PC-9 (cell line): ENCODE measurements around the gene PLA2G15. TPM values are rescaled to one million over a fixed set of nuclear protein-coding genes. Genes with fewer than 3 reads are reported as not detected.

Experiments
- BruUV-seq: library from RNA; stranded (reverse); fragments of 400-500 nt; replicated peaks from 2 replicates; lab custom pipeline; 2021; lab: Mats Ljungman, UMichigan
- CTCF ChIA-PET: fragments of 300-600 bp; sonication (Branson Sonifier 250); formaldehyde crosslinking; loops from one replicate; lab custom pipeline; 2022; ENCODE audit warnings: antibody characterized with exemption; lab: Charles Lee
- POLR2A ChIA-PET: fragments of 300-600 bp; sonication (Branson Sonifier 250); formaldehyde crosslinking; loops from one replicate; lab custom pipeline; 2022; ENCODE audit warnings: antibody characterized with exemption; ENCODE audit not compliant: unreplicated experiment; lab: Charles Lee
- DNase-seq, 2 experiments: peaks; one replicate each; pipeline versions ENCODE4 v3.0.0 to v3.0.0-alpha.2; 2015 to 2022; ENCODE audit warnings: mixed read lengths in 1 of 2
- H2AFZ ChIP-seq: fragments of 200-600 bp; sonication (generic); 2 replicates; pipeline ENCODE4 v1.8.1; 2017; ENCODE audit warnings: antibody characterized with exemption
- H3F3A ChIP-seq: fragments of 200-600 bp; sonication (generic); 2 replicates; pipeline ENCODE4 v1.8.1; 2017; ENCODE audit warnings: antibody characterized with exemption, mild to moderate bottlenecking, low read depth; ENCODE audit not compliant: insufficient read depth
- H3K27ac ChIP-seq: fragments of 200-600 bp; sonication (generic); 2 replicates; pipeline ENCODE4 v1.6.1; 2016; ENCODE audit warnings: mixed run types
- H3K27me3 ChIP-seq: fragments of 200-600 bp; sonication (generic); 2 replicates; pipeline ENCODE4 v1.6.1; 2016; ENCODE audit warnings: low read depth, mixed run types; ENCODE audit not compliant: insufficient read depth
- H3K36me3 ChIP-seq: fragments of 200-600 bp; sonication (generic); 2 replicates; pipeline ENCODE4 v1.6.1; 2016; ENCODE audit warnings: low read depth, mixed run types
- H3K4me1 ChIP-seq: fragments of 200-600 bp; sonication (generic); replicated peaks from 2 replicates; pipeline ENCODE4 v1.6.1; 2016; ENCODE audit warnings: mixed run types; ENCODE audit not compliant: insufficient read depth
- H3K4me2 ChIP-seq: fragments of 200-600 bp; sonication (generic); 2 replicates; pipeline ENCODE4 v1.6.1; 2017; ENCODE audit warnings: mixed run types
- H3K4me3 ChIP-seq: fragments of 200-600 bp; sonication (generic); 2 replicates; pipeline ENCODE4 v1.6.1; 2016; ENCODE audit warnings: mixed run types
- H3K79me2 ChIP-seq: fragments of 200-600 bp; sonication (generic); 2 replicates; pipeline ENCODE4 v1.6.1; 2017; ENCODE audit warnings: low read depth, mixed run types
- H3K9me2 ChIP-seq: fragments of 200-600 bp; sonication (generic); 2 replicates; pipeline ENCODE4 v1.8.1; 2017; ENCODE audit warnings: mild to moderate bottlenecking; ENCODE audit not compliant: insufficient read depth
- H3K9me3 ChIP-seq: fragments of 200-600 bp; sonication (generic); 2 replicates; pipeline ENCODE4 v1.8.1; 2016; ENCODE audit warnings: low read depth; ENCODE audit not compliant: insufficient read depth
- H4K20me1 ChIP-seq: fragments of 200-600 bp; sonication (generic); 2 replicates; pipeline ENCODE4 v1.8.1; 2017; ENCODE audit not compliant: insufficient read depth
- EZH2 ChIP-seq: fragments of 200-600 bp; sonication (generic); IDR thresholded peaks from 2 replicates; pipeline ENCODE4 v1.8.0; 2017; ENCODE audit warnings: antibody characterized with exemption, low read depth
- intact Hi-C: fragments of 100-400 bp; cut with micrococcal nuclease; formaldehyde crosslinking; loops from one replicate; pipeline ENCODE4 v1.10.0; 2022; ENCODE audit not compliant: unreplicated experiment
- total RNA-seq: library from RNA; stranded (reverse); gene quantifications from 2 replicates; pipeline ENCODE4 v1.2.3, GENCODE V29; 2021
- TF ChIP-seq, protein P1 (sequence below): fragments of 200-600 bp; sonication (generic); conservative IDR thresholded peaks from 2 replicates; pipeline ENCODE4 v1.6.1; 2017; ENCODE audit warnings: mixed run types, antibody characterized with exemption, mild to moderate bottlenecking, moderate library complexity

The PLA2G15 gene
- total RNA-seq, 1 experiment from 2014 or later: 14.0 TPM

DNA sequence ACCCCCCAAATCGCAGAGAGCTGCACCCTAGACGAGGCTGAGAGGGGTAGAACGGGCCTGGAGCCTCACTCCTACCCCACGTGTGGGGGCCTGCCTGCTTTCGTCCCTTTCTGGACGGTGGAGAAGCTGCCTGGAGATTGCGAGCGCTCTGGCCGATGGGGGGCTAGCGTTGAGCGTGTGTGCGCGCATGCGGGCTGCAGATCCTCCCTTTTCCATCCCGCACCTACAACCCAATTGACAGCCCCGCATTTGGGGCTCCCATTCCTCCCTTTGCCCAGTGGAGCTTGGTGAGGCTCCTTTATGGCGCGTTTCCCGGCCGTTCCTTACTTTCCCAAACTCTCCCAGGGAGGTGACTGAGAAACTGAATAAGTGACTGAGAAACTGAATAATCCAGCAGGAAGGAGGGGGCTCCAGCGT, 8.3 kb upstream of the PLA2G15 start:
- no TSS peak for BruUV-seq
- peaks cover 27% of the 10 kb centered on the region for H3K4me1 ChIP-seq
- no peaks in the 10 kb centered on the region for H3K27me3 ChIP-seq
- ChIA-PET POLR2A (interaction anchor here (0.6 to 1.3 kb wide), 3 partner anchors 22 to 152 kb away, joined by 3 to 7 read pairs (median 6); partner anchors contain the start of gene SLC7A6), CTCF (no interaction called here)
- no peaks in the 10 kb centered on the region for H3K9me3 ChIP-seq
- H3K4me2 ChIP-seq: peak overlapping the region; percentile 97
- H3K36me3 ChIP-seq: no peaks in the 10 kb centered on the region; the same call in 1 of the 2 replicates
- H2AFZ ChIP-seq: peak overlapping the region; percentile 87
- peak in 1 of 2 experiments; percentile 12 for DNase-seq
- TF ChIP-seq, protein P1, sequence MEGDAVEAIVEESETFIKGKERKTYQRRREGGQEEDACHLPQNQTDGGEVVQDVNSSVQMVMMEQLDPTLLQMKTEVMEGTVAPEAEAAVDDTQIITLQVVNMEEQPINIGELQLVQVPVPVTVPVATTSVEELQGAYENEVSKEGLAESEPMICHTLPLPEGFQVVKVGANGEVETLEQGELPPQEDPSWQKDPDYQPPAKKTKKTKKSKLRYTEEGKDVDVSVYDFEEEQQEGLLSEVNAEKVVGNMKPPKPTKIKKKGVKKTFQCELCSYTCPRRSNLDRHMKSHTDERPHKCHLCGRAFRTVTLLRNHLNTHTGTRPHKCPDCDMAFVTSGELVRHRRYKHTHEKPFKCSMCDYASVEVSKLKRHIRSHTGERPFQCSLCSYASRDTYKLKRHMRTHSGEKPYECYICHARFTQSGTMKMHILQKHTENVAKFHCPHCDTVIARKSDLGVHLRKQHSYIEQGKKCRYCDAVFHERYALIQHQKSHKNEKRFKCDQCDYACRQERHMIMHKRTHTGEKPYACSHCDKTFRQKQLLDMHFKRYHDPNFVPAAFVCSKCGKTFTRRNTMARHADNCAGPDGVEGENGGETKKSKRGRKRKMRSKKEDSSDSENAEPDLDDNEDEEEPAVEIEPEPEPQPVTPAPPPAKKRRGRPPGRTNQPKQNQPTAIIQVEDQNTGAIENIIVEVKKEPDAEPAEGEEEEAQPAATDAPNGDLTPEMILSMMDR: no peak
- no peak for TF ChIP-seq EZH2
- no peaks in the 10 kb centered on the region for H3K9me2 ChIP-seq
- intact Hi-C loops: loop anchor here (1.0 to 10.0 kb wide), 4 partner anchors 21 to 992 kb away; partner anchors contain the start of genes FHOD1 and SLC9A5
- peaks cover 34% of the 10 kb centered on the region for H3K79me2 ChIP-seq
- H4K20me1 ChIP-seq: peaks cover 21% of the 10 kb centered on the region
- H3K27ac ChIP-seq: peak overlapping the region; percentile 59
- H3F3A ChIP-seq: peaks cover 26% of the 10 kb centered on the region
- peak overlapping the region; percentile 99 for H3K4me3 ChIP-seq

DNA sequence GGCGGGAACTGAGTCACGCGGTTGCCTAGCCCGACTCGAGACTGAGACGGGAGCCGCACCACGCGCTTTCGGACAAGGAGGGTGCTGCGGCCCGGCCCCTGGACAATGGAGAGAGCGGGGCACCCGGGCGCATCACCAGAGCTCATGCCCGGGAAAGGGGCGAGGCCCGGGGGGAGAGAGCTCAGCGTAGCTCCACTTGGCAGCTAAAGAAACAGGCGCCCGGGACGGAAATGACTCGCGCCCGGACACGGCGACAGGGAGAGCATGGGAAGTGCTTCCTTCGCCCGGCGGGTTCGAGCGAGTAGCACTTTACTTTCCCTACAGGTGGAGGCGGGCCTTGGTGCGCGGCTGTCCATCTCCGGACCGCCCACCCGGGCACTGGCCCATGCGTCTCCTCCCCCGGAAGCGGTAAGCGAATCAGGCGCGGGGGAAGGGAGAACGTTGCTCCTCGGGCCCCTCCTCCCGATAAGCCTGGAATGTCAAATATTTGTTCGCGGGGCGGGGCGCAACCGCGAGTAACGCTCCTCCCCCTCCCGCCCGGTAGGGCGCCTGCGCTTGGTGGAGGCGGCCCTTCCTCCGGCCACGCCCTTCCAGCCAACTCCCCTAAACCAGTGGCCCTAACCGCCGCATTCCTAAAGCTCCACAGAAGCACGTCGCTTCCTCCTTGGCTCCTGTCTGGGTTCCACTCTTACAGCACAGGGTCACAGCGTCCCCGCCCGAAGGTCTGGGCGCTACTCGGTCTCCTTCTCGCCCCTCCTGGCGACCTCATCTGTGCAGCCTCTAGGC, 7.7 kb upstream of the PLA2G15 start:
- intact Hi-C loops: loop anchor here (1.0 to 10.0 kb wide), 4 partner anchors 21 to 993 kb away; partner anchors contain the start of genes FHOD1 and SLC9A5
- Histone ChIP-seq H2AFZ (peak overlapping the region; percentile 87), H3F3A (peaks cover 26% of the 10 kb centered on the region), H3K27ac (peak overlapping the region; percentile 78), H3K9me3 (no peaks in the 10 kb centered on the region), H3K4me1 (peaks cover 27% of the 10 kb centered on the region), H3K9me2 (no peaks in the 10 kb centered on the region), H3K27me3 (no peaks in the 10 kb centered on the region), H4K20me1 (peaks cover 15% of the 10 kb centered on the region), H3K4me3 (peak overlapping the region; percentile 99), H3K36me3 (no peaks in the 10 kb centered on the region; the same call in 1 of the 2 replicates), H3K4me2 (peak overlapping the region; percentile 97), H3K79me2 (peaks cover 32% of the 10 kb centered on the region)
- POLR2A ChIA-PET: interaction anchor here (0.5 to 0.6 kb wide), 6 partner anchors 20 to 961 kb away, joined by 3 to 7 read pairs (median 4); no protein-coding TSS in a partner anchor
- TF ChIP-seq EZH2: no peak
- TF ChIP-seq, protein P1: no peak
- CTCF ChIA-PET: no interaction called here
- BruUV-seq: TSS peak; percentile 45
- peak; percentile 93 to 99 for DNase-seq

DNA sequence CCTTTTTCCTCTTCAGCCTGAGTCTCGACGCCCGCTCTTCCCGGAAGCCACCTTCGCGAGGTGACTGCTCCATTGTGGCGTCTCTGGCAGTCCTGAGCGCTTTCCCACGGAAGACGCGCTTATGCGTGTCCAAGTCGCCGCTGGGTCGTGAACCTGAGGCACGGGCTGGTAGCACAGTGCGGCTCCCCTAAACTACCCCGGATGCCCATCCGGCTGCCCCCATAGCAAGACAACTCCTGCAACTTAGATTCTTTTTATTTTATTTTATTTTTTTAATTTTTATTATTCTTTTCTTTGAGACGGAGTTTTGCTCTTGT, 7.2 kb upstream of the PLA2G15 start:
- Histone ChIP-seq H3K9me2 (no peaks in the 10 kb centered on the region), H3K79me2 (peaks cover 27% of the 10 kb centered on the region), H3K4me1 (peaks cover 27% of the 10 kb centered on the region), H3K27ac (peak overlapping the region; percentile 78), H3F3A (peaks cover 22% of the 10 kb centered on the region), H3K27me3 (no peaks in the 10 kb centered on the region), H2AFZ (peak overlapping the region; percentile 77), H3K4me3 (peak overlapping the region; percentile 72), H4K20me1 (peaks cover 9% of the 10 kb centered on the region), H3K36me3 (no peaks in the 10 kb centered on the region), H3K9me3 (no peaks in the 10 kb centered on the region), H3K4me2 (peak overlapping the region; percentile 97)
- POLR2A ChIA-PET: interaction anchor here (0.6 kb wide), 4 partner anchors 21 to 961 kb away, joined by 3 to 5 read pairs (median 4); no protein-coding TSS in a partner anchor
- intact Hi-C loops: loop anchor here (10.0 kb wide), 2 partner anchors 563 to 993 kb away; partner anchors contain the start of genes FHOD1 and SLC9A5
- TF ChIP-seq EZH2: no peak
- TF ChIP-seq, protein P1: no peak
- CTCF ChIA-PET: no interaction called here
- BruUV-seq: no TSS peak
- no peak for DNase-seq
